Mesenchymal stem cell (in vitro differentiated cells and primary cell): Measurements from ENCODE around the gene MTCH1.

Source experiments
- DNase-seq: peaks from one replicate; pipeline ENCODE4 v3.0.0-alpha.2; 2013
- H2AFZ ChIP-seq: one replicate; pipeline ENCODE4 v1.6.1; 2013; ENCODE audit warnings: low read depth, mild to moderate bottlenecking, control low read depth, inconsistent platforms, low read length, moderate library complexity
- H2AK5ac ChIP-seq: 2 replicates; pipeline ENCODE4 v1.6.1; 2013; ENCODE audit warnings: low read length, moderate library complexity, mild to moderate bottlenecking, inconsistent platforms; ENCODE audit not compliant: severe bottlenecking
- H2BK120ac ChIP-seq: one replicate; pipeline ENCODE4 v1.6.1; 2013; ENCODE audit warnings: low read depth, mild to moderate bottlenecking, inconsistent platforms, low read length, moderate library complexity
- H2BK12ac ChIP-seq, 2 experiments: one replicate each; pipeline ENCODE4 v1.6.1; 2013; ENCODE audit warnings: inconsistent platforms in 2 of 2, low read length in 2 of 2, mild to moderate bottlenecking in 2 of 2, moderate library complexity in 2 of 2, control low read depth in 1 of 2
- H2BK15ac ChIP-seq: one replicate; pipeline ENCODE4 v1.6.1; 2013; ENCODE audit warnings: mild to moderate bottlenecking, low read depth, inconsistent platforms; ENCODE audit not compliant: poor library complexity, severe bottlenecking
- H2BK5ac ChIP-seq: 2 replicates; pipeline ENCODE4 v1.6.1; 2013; ENCODE audit warnings: low read depth, mild to moderate bottlenecking, low read length, control low read depth, inconsistent platforms; ENCODE audit not compliant: poor library complexity, severe bottlenecking
- H3K14ac ChIP-seq, 2 experiments: one replicate each; pipeline ENCODE4 v1.6.1; 2013; ENCODE audit warnings: inconsistent platforms in 2 of 2, low read length in 2 of 2, control low read depth in 1 of 2, mild to moderate bottlenecking in 1 of 2, moderate library complexity in 1 of 2
- H3K18ac ChIP-seq, 2 experiments: one replicate each; pipeline ENCODE4 v1.6.1; 2013; ENCODE audit warnings: inconsistent platforms in 2 of 2, low read length in 2 of 2, control low read depth in 1 of 2, low read depth in 1 of 2, mild to moderate bottlenecking in 1 of 2
- H3K23ac ChIP-seq, 2 experiments: one replicate each; pipeline ENCODE4 v1.6.1; 2013; ENCODE audit warnings: inconsistent platforms in 2 of 2, low read length in 2 of 2, mild to moderate bottlenecking in 2 of 2, moderate library complexity in 2 of 2, control low read depth in 1 of 2
- H3K27ac ChIP-seq: 2 replicates; pipeline ENCODE4 v1.5.1; 2013; ENCODE audit warnings: mild to moderate bottlenecking, moderate library complexity, low read length, control low read depth, inconsistent platforms; ENCODE audit not compliant: poor library complexity, severe bottlenecking
- H3K27me3 ChIP-seq, 2 experiments: 2 replicates each; pipeline versions ENCODE4 v1.6.1 to v1.7.0; 2013; ENCODE audit warnings: low read length in 2 of 2, mild to moderate bottlenecking in 2 of 2, moderate library complexity in 2 of 2, control low read depth in 1 of 2, inconsistent platforms in 1 of 2; ENCODE audit not compliant: control insufficient read depth in 1 of 2, insufficient read depth in 1 of 2
- H3K36me3 ChIP-seq, 2 experiments: 2 replicates each; pipeline versions ENCODE4 v1.6.1 to v1.7.0; 2013; ENCODE audit warnings: low read length in 2 of 2, control low read depth in 1 of 2, inconsistent platforms in 1 of 2, low read depth in 1 of 2, mild to moderate bottlenecking in 1 of 2; ENCODE audit not compliant: insufficient read depth in 2 of 2, control insufficient read depth in 1 of 2
- H3K4ac ChIP-seq, 2 experiments: one replicate each; pipeline ENCODE4 v1.6.1; 2013; ENCODE audit warnings: inconsistent platforms in 2 of 2, low read length in 2 of 2, mild to moderate bottlenecking in 2 of 2, moderate library complexity in 2 of 2, control low read depth in 1 of 2, low read depth in 1 of 2
- H3K4me1 ChIP-seq: 2 replicates; pipeline ENCODE4 v1.6.1; 2013; ENCODE audit warnings: low read depth, low read length, control low read depth; ENCODE audit not compliant: control insufficient read depth, insufficient read depth
- H3K4me2 ChIP-seq: 2 replicates; pipeline ENCODE4 v1.6.1; 2013; ENCODE audit warnings: low read length, mild to moderate bottlenecking, inconsistent platforms; ENCODE audit not compliant: poor library complexity, severe bottlenecking
- H3K4me3 ChIP-seq, 2 experiments: 2 replicates each; pipeline versions ENCODE4 v1.5.1 to v1.7.0; 2013; ENCODE audit warnings: low read length in 2 of 2, mild to moderate bottlenecking in 2 of 2, control low read depth in 1 of 2, low read depth in 1 of 2; ENCODE audit not compliant: insufficient read depth in 1 of 2
- H3K79me1 ChIP-seq: replicated peaks from 2 replicates; pipeline ENCODE4 v1.6.1; 2013; ENCODE audit warnings: mild to moderate bottlenecking, control low read depth, low read length, inconsistent platforms; ENCODE audit not compliant: poor library complexity, severe bottlenecking
- H3K9ac ChIP-seq: 2 replicates; pipeline ENCODE4 v1.7.0; 2013; ENCODE audit warnings: mild to moderate bottlenecking, low read length, moderate library complexity
- H3K9me3 ChIP-seq: 2 replicates; pipeline ENCODE4 v1.7.0; 2013; ENCODE audit warnings: mild to moderate bottlenecking, low read length; ENCODE audit not compliant: control insufficient read depth
- H4K8ac ChIP-seq: one replicate; pipeline ENCODE4 v1.6.1; 2013; ENCODE audit warnings: inconsistent platforms, mild to moderate bottlenecking, low read length, moderate library complexity
- H4K91ac ChIP-seq: one replicate; pipeline ENCODE4 v1.6.1; 2013; ENCODE audit warnings: mild to moderate bottlenecking, low read length, inconsistent platforms
- WGBS: methylation state at CpG from one replicate; pipeline ENCODE4 v1.1.7; 2013; ENCODE audit warnings: mixed read lengths; 5-methylcytosine and 5-hydroxymethylcytosine counted together

MTCH1 gene

DNA sequence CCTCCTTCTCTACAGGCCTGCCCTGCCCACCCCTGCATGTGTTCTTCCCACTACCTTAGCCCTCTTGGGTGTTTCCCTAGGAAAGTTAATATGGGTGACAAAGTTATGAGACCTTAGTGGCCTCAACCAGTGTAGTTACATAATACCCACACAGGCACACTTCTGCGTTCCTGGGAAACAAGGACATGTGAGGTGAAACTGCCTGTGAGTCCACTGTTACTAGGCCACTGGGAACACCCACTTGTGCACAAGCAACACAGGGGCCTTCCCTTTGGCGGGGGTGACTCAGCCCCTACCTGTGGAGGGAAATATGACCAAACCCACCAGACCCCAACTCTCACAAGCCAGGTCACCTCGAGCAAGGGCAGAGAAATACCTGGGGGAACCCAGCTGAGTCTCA lies 18.7 kb downstream of the MTCH1 start:
- Histone ChIP-seq H3K36me3 (peaks cover 61 to 63% of the 10 kb centered on the region in 2 experiments), H4K91ac (no peak overlapping the region), H3K14ac (no peak overlapping the region), H2AK5ac (no peak overlapping the region), H3K4me1 (peaks cover 8% of the 10 kb centered on the region), H3K23ac (no peak overlapping the region), H2AFZ (no peak overlapping the region), H3K4me3 (no peak overlapping the region), H3K9me3 (no peaks in the 10 kb centered on the region), H3K18ac (no peak overlapping the region), H3K79me1 (peaks cover 18% of the 10 kb centered on the region), H2BK12ac (no peak overlapping the region), H2BK15ac (no peak overlapping the region), H3K4me2 (no peak overlapping the region), H2BK5ac (no peak overlapping the region), H3K27ac (no peak overlapping the region), H3K4ac (no peak overlapping the region), H3K9ac (no peak overlapping the region), H2BK120ac (no peak overlapping the region), H3K27me3 (no peaks in the 10 kb centered on the region), H4K8ac (no peak overlapping the region)
- DNase-seq: no peak
- WGBS: 100% methylated on average over 3 of the region's 3 CpGs

- Histone ChIP-seq H3K9me3 (no peaks in the 10 kb centered on the region), H2AK5ac (no peak overlapping the region)
These were observed 21.1 kb downstream of the MTCH1 start for GRCh38 chr6:36964908-36965307.

DNA sequence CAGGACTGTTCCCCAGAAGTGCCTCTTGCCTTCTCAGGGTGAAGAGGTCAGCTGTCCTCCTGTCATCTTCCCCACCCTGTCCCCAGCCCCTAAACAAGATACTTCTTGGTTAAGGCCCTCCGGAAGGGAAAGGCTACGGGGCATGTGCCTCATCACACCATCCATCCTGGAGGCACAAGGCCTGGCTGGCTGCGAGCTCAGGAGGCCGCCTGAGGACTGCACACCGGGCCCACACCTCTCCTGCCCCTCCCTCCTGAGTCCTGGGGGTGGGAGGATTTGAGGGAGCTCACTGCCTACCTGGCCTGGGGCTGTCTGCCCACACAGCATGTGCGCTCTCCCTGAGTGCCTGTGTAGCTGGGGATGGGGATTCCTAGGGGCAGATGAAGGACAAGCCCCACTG lies 21.6 kb downstream of the MTCH1 start:
- Histone ChIP-seq H3K4me2 (no peak overlapping the region), H3K14ac (no peak overlapping the region), H2BK15ac (no peak overlapping the region), H2BK12ac (no peak overlapping the region), H2AK5ac (no peak overlapping the region), H2BK120ac (no peak overlapping the region), H3K9ac (no peak overlapping the region), H3K9me3 (no peaks in the 10 kb centered on the region), H3K27me3 (peaks cover 0 to 5% of the 10 kb centered on the region in 2 experiments), H3K23ac (no peak overlapping the region), H4K8ac (peak overlapping the region; percentile 14), H2AFZ (no peak overlapping the region), H3K4me1 (peaks cover 8% of the 10 kb centered on the region), H3K4me3 (no peak overlapping the region), H3K36me3 (peaks cover 33 to 34% of the 10 kb centered on the region in 2 experiments), H3K27ac (no peak overlapping the region), H2BK5ac (no peak overlapping the region), H4K91ac (no peak overlapping the region), H3K4ac (no peak overlapping the region), H3K79me1 (peaks cover 4% of the 10 kb centered on the region), H3K18ac (no peak overlapping the region)
- 85% methylated on average over 2 of the region's 6 CpGs for WGBS
- no peak for DNase-seq

More at GRCh38 chr6:36964908-36965307, 21.1 kb downstream of the MTCH1 start:
- Histone ChIP-seq H3K9ac (no peak overlapping the region), H3K27me3 (peaks cover 0 to 5% of the 10 kb centered on the region in 2 experiments), H2AFZ (no peak overlapping the region), H3K36me3 (peaks cover 37 to 39% of the 10 kb centered on the region in 2 experiments), H3K4me3 (no peak overlapping the region), H3K4ac (no peak overlapping the region), H2BK5ac (no peak overlapping the region), H3K27ac (no peak overlapping the region), H3K79me1 (peaks cover 4% of the 10 kb centered on the region), H2BK120ac (no peak overlapping the region), H3K18ac (no peak overlapping the region), H3K4me1 (peaks cover 8% of the 10 kb centered on the region), H3K4me2 (no peak overlapping the region), H3K14ac (no peak overlapping the region), H4K8ac (no peak overlapping the region), H4K91ac (no peak overlapping the region), H3K23ac (no peak overlapping the region), H2BK15ac (no peak overlapping the region), H2BK12ac (no peak overlapping the region)
- 96% methylated on average over 4 of the region's 4 CpGs for WGBS
- no peak for DNase-seq

GRCh38 chr6:36963451-36964290 lies 22.3 kb downstream of the MTCH1 start:
- Histone ChIP-seq H3K9me3 (no peaks in the 10 kb centered on the region), H3K27ac (no peak overlapping the region), H3K23ac (no peak overlapping the region), H3K4me2 (no peak overlapping the region), H3K9ac (no peak overlapping the region), H3K4me1 (peaks cover 8% of the 10 kb centered on the region), H3K14ac (peak overlapping the region in 1 of 2 experiments; percentile 44), H2BK15ac (no peak overlapping the region), H4K91ac (no peak overlapping the region), H2BK5ac (no peak overlapping the region), H3K36me3 (peaks cover 26 to 27% of the 10 kb centered on the region in 2 experiments), H3K4ac (no peak overlapping the region), H4K8ac (no peak overlapping the region), H2AK5ac (no peak overlapping the region), H2AFZ (no peak overlapping the region), H3K18ac (no peak overlapping the region), H3K4me3 (no peak overlapping the region), H3K79me1 (peaks cover 1% of the 10 kb centered on the region), H3K27me3 (peaks cover 0 to 5% of the 10 kb centered on the region in 2 experiments), H2BK12ac (no peak overlapping the region), H2BK120ac (no peak overlapping the region)
- no peak for DNase-seq
- WGBS: 92% methylated on average over 11 of the region's 11 CpGs
